Measurements from ENCODE around the gene ACTN1.

GRCh38 chr14:68848253-68848652 is 130.8 kb downstream of the ACTN1 start:
- TF ChIP-seq POLR2A (IDR thresholded peaks at IDR 0.05) (no peak), CTCF (IDR thresholded peaks at IDR 0.05) (no peak)

Data from esophagus squamous epithelium (tissue), 4 donors.